M059J (cell line): ENCODE results near the gene USP10. TPM values are rescaled to one million over a fixed set of nuclear protein-coding genes. Genes with fewer than 3 reads are reported as not detected.

ENCODE experiments used
- DNase-seq: peaks from one replicate; pipeline ENCODE4 v3.0.0-alpha.2; 2012; ENCODE audit warnings: low read depth
- total RNA-seq: library from RNA; depleted of rRNA; stranded (reverse); fragments of >200 nt; shearing (Covaris generic); gene quantifications from 2 replicates; pipeline ENCODE4 v1.2.3, GENCODE V29; 2014

USP10 gene
- total RNA-seq, 1 experiment from 2014 or later, result 80.6 TPM

- peak; percentile 35 for DNase-seq
These were observed 571 bp upstream of the USP10 start for GRCh38 chr16:84699147-84699711.

- peak; percentile 55 for DNase-seq
These were observed 873 bp downstream of the USP10 start for GRCh38 chr16:84700446-84701300.

GRCh38 chr16:84703681-84704080, 3.9 kb downstream of the USP10 start:
- DNase-seq, result no peak

- DNase-seq, result no peak
These were observed 4.5 kb downstream of the USP10 start for GRCh38 chr16:84704253-84704652.

- no peak for DNase-seq
These were observed 7.1 kb downstream of the USP10 start for GRCh38 chr16:84706856-84707255.

- DNase-seq, result no peak
These were observed 9.8 kb downstream of the USP10 start for GRCh38 chr16:84709609-84710008.

GRCh38 chr16:84710686-84711085, 10.9 kb downstream of the USP10 start:
- DNase-seq, result no peak

GRCh38 chr16:84712138-84712671, 12.4 kb downstream of the USP10 start:
- no peak for DNase-seq

GRCh38 chr16:84712801-84713775, 13.3 kb downstream of the USP10 start:
- DNase-seq, result no peak

GRCh38 chr16:84714028-84714427, 14.2 kb downstream of the USP10 start:
- DNase-seq, result no peak

GRCh38 chr16:84715424-84715823, 15.6 kb downstream of the USP10 start:
- no peak for DNase-seq

- no peak for DNase-seq
These were observed 16.1 kb downstream of the USP10 start for GRCh38 chr16:84715854-84716253.

GRCh38 chr16:84716740-84717139, 16.9 kb downstream of the USP10 start:
- no peak for DNase-seq

GRCh38 chr16:84717484-84717883, 17.7 kb downstream of the USP10 start:
- DNase-seq, result peak; percentile 5

- no peak for DNase-seq
These were observed 20.4 kb downstream of the USP10 start for GRCh38 chr16:84720177-84720579.

- no peak for DNase-seq
These were observed 22.3 kb downstream of the USP10 start for GRCh38 chr16:84722068-84722467.

GRCh38 chr16:84723906-84724305, 24.1 kb downstream of the USP10 start:
- DNase-seq, result no peak

- peak; percentile 40 for DNase-seq
These were observed 25.0 kb downstream of the USP10 start for GRCh38 chr16:84724606-84725309.

- DNase-seq, result no peak
These were observed 25.8 kb downstream of the USP10 start for GRCh38 chr16:84725481-84726078.

- DNase-seq, result peak; percentile 80
These were observed 26.4 kb downstream of the USP10 start for GRCh38 chr16:84726079-84726668.
